DOHH2 (cell line): Measurements from ENCODE around the gene TIE1.

Source experiments
- CTCF ChIP-seq: fragments of 200-600 bp; sonication (generic); IDR thresholded peaks from one replicate; pipeline ENCODE4 v1.5.1; 2014; ENCODE audit warnings: antibody characterized with exemption, mild to moderate bottlenecking, low read depth, low read length; ENCODE audit not compliant: poor library complexity, severe bottlenecking
- EZH2phosphoT487 ChIP-seq: fragments of 200-600 bp; sonication (generic); IDR thresholded peaks from 2 replicates; pipeline ENCODE4 v1.6.1; 2017; ENCODE audit warnings: borderline replicate concordance, mild to moderate bottlenecking, antibody characterized with exemption, low read length, moderate library complexity, mixed read lengths

GRCh38 chr1:43354936-43355335 is 54.2 kb downstream of the TIE1 start:
- no peak for TF ChIP-seq CTCF
- TF ChIP-seq EZH2phosphoT487 = no peak
